ENCODE results near the gene CSNK1G1.
A peak's percentile ranks its signal among the peaks of the same experiment; 100 is the strongest.
"Not testable (repeated sequence)": the region's sequence is repeated elsewhere in the genome, so short reads cannot be mapped to it uniquely, and the experiment has no call there.

The CSNK1G1 gene

GRCh38 chr15:64235552-64235951 lies 120.4 kb downstream of the CSNK1G1 start:
- no peak for DNase-seq

GRCh38 chr15:64233299-64233698 lies 122.7 kb downstream of the CSNK1G1 start:
- no peak for DNase-seq

- no peak for DNase-seq
These were observed 123.6 kb downstream of the CSNK1G1 start for GRCh38 chr15:64232400-64232799.

GRCh38 chr15:64229129-64229724 lies 126.7 kb downstream of the CSNK1G1 start:
- DNase-seq = no peak

- DNase-seq = no peak
These were observed 130.2 kb downstream of the CSNK1G1 start for GRCh38 chr15:64225804-64226203.

GRCh38 chr15:64224511-64224910 lies 131.5 kb downstream of the CSNK1G1 start:
- no peak for DNase-seq

- no peak for DNase-seq
These were observed 132.1 kb downstream of the CSNK1G1 start for GRCh38 chr15:64223882-64224281.

GRCh38 chr15:64222573-64223366 lies 133.2 kb downstream of the CSNK1G1 start:
- no peak for DNase-seq

GRCh38 chr15:64221911-64222310 lies 134.1 kb downstream of the CSNK1G1 start:
- not testable (repeated sequence) for DNase-seq

GRCh38 chr15:64217429-64217750 lies 138.6 kb downstream of the CSNK1G1 start:
- not testable (repeated sequence) for DNase-seq

GRCh38 chr15:64216730-64217428 lies 139.1 kb downstream of the CSNK1G1 start:
- no peak for DNase-seq

GRCh38 chr15:64216196-64216595 lies 139.8 kb downstream of the CSNK1G1 start:
- no peak for DNase-seq

GRCh38 chr15:64213646-64214045 lies 142.3 kb downstream of the CSNK1G1 start:
- DNase-seq = no peak

- DNase-seq = no peak
These were observed 144.3 kb downstream of the CSNK1G1 start for GRCh38 chr15:64211696-64212095.

- no peak for DNase-seq
These were observed 145.6 kb downstream of the CSNK1G1 start for GRCh38 chr15:64210371-64210770.

GRCh38 chr15:64209680-64210334 lies 146.2 kb downstream of the CSNK1G1 start:
- peak in 1 of 2 donors; percentile 41 for DNase-seq

GRCh38 chr15:64205202-64205601 lies 150.8 kb downstream of the CSNK1G1 start:
- no peak for DNase-seq

- no peak for DNase-seq
These were observed 158.5 kb downstream of the CSNK1G1 start for GRCh38 chr15:64197425-64197824.

GRCh38 chr15:64193971-64194370 lies 162.0 kb downstream of the CSNK1G1 start:
- DNase-seq = no peak

GRCh38 chr15:64191971-64192830 lies 163.8 kb downstream of the CSNK1G1 start:
- DNase-seq = no peak

GRCh38 chr15:64187396-64188191 lies 168.4 kb downstream of the CSNK1G1 start:
- DNase-seq = no peak
